GM12872 (cell line): ENCODE data around the gene ROBO2.

Experiments
- CTCF ChIP-seq: IDR thresholded peaks from 3 replicates; pipeline ENCODE4 v1.5.1; 2011; ENCODE audit warnings: low read depth, mild to moderate bottlenecking, low read length, moderate library complexity; ENCODE audit not compliant: insufficient read depth

The ROBO2 gene

GRCh38 chr3:77407441-77407840 lies 367.5 kb downstream of the ROBO2 start:
- TF ChIP-seq CTCF = no peak

- no peak for TF ChIP-seq CTCF
Observed at GRCh38 chr3:77411334-77411733, 371.4 kb downstream of the ROBO2 start.

GRCh38 chr3:77412021-77412438 lies 372.1 kb downstream of the ROBO2 start:
- TF ChIP-seq CTCF = no peak

GRCh38 chr3:77412584-77412983 lies 372.7 kb downstream of the ROBO2 start:
- no peak for TF ChIP-seq CTCF

- TF ChIP-seq CTCF = no peak
Observed at GRCh38 chr3:77414881-77415280, 375.0 kb downstream of the ROBO2 start.

GRCh38 chr3:77420336-77420735 lies 380.4 kb downstream of the ROBO2 start:
- no peak for TF ChIP-seq CTCF

GRCh38 chr3:77421916-77422315 lies 382.0 kb downstream of the ROBO2 start:
- TF ChIP-seq CTCF = no peak

GRCh38 chr3:77426531-77426930 lies 386.6 kb downstream of the ROBO2 start:
- TF ChIP-seq CTCF = no peak
